GM23338 (cell line): Measurements from ENCODE around the gene FBXW11. TPM values are rescaled to one million over a fixed set of nuclear protein-coding genes. Genes with fewer than 3 reads are reported as not detected.

Experiments
- ATAC-seq: fragments of 200-7000 bp; cut with Tn5 transposase; 3 replicates; pipeline ENCODE4 v1.9.1; 2020
- DNase-seq: peaks from one replicate; pipeline ENCODE4 v3.0.0-alpha.2; 2015; ENCODE audit warnings: low spot score
- H2AFZ ChIP-seq: fragments of 200-600 bp; sonication (generic); 2 replicates; pipeline ENCODE4 v1.8.0; 2016; ENCODE audit warnings: antibody characterized with exemption, mild to moderate bottlenecking, moderate library complexity
- H3F3A ChIP-seq: fragments of 200-600 bp; sonication (generic); replicated peaks from 2 replicates; pipeline ENCODE4 v1.8.0; 2017; ENCODE audit warnings: antibody characterized with exemption, mixed run types, low read depth
- H3K27ac ChIP-seq: fragments of 200-600 bp; sonication (generic); 2 replicates; pipeline ENCODE4 v1.6.1; 2016; ENCODE audit warnings: low read depth
- H3K27me3 ChIP-seq: fragments of 200-600 bp; sonication (generic); 2 replicates; pipeline ENCODE4 v1.8.0; 2016; ENCODE audit warnings: mild to moderate bottlenecking, mixed run types, moderate library complexity; ENCODE audit not compliant: insufficient read depth
- H3K36me3 ChIP-seq: fragments of 200-600 bp; sonication (generic); 2 replicates; pipeline ENCODE4 v1.8.0; 2016; ENCODE audit warnings: mild to moderate bottlenecking; ENCODE audit not compliant: insufficient read depth
- H3K4me1 ChIP-seq: fragments of 200-600 bp; sonication (generic); 2 replicates; pipeline ENCODE4 v1.8.0; 2016; ENCODE audit warnings: mild to moderate bottlenecking, moderate library complexity; ENCODE audit not compliant: insufficient read depth
- H3K4me2 ChIP-seq: fragments of 200-600 bp; sonication (generic); 2 replicates; pipeline ENCODE4 v1.7.1; 2017; ENCODE audit warnings: mixed run types
- H3K4me3 ChIP-seq: fragments of 200-600 bp; sonication (generic); 2 replicates; pipeline ENCODE4 v1.6.1; 2016; ENCODE audit warnings: mixed run types
- H3K79me2 ChIP-seq: fragments of 200-600 bp; sonication (generic); replicated peaks from 2 replicates; pipeline ENCODE4 v1.8.0; 2017; ENCODE audit warnings: mild to moderate bottlenecking; ENCODE audit not compliant: insufficient read depth
- H3K9me2 ChIP-seq: fragments of 200-600 bp; sonication (generic); 2 replicates; pipeline ENCODE4 v1.8.0; 2017; ENCODE audit not compliant: insufficient read depth
- H4K20me1 ChIP-seq: fragments of 200-600 bp; sonication (generic); replicated peaks from 2 replicates; pipeline ENCODE4 v1.8.0; 2017; ENCODE audit warnings: mild to moderate bottlenecking; ENCODE audit not compliant: insufficient read depth
- H3K27ac Mint-ChIP-seq: 2 replicates; pipeline ENCODE4 v1.8.0; 2020; ENCODE audit warnings: inconsistent platforms, mild to moderate bottlenecking, moderate library complexity, mixed read lengths
- H3K27me3 Mint-ChIP-seq: 3 replicates; pipeline ENCODE4 v1.8.0; 2022; ENCODE audit warnings: low read depth, mild to moderate bottlenecking, moderate library complexity, mixed read lengths, inconsistent platforms; ENCODE audit not compliant: insufficient read depth, poor library complexity
- H3K36me3 Mint-ChIP-seq: 3 replicates; pipeline ENCODE4 v1.8.0; 2021; ENCODE audit warnings: low read depth, mild to moderate bottlenecking, inconsistent platforms, moderate library complexity, mixed read lengths
- H3K4me1 Mint-ChIP-seq: 3 replicates; pipeline ENCODE4 v1.8.0; 2020; ENCODE audit warnings: mild to moderate bottlenecking, inconsistent platforms, mixed read lengths
- H3K4me3 Mint-ChIP-seq: 3 replicates; pipeline ENCODE4 v1.8.0; 2021; ENCODE audit warnings: moderate library complexity, mild to moderate bottlenecking, inconsistent platforms, mixed read lengths
- H3K9me3 Mint-ChIP-seq: 3 replicates; pipeline ENCODE4 v1.8.0; 2020; ENCODE audit warnings: moderate library complexity, mild to moderate bottlenecking, inconsistent platforms, mixed read lengths
- EZH2 ChIP-seq: fragments of 200-600 bp; sonication (generic); IDR thresholded peaks from one replicate; pipeline ENCODE4 v1.8.0; 2017; ENCODE audit warnings: antibody characterized with exemption, mild to moderate bottlenecking, low read depth; ENCODE audit not compliant: unreplicated experiment
- EZH2phosphoT487 ChIP-seq: fragments of 200-600 bp; sonication (generic); IDR thresholded peaks from one replicate; pipeline ENCODE4 v1.8.1; 2018; ENCODE audit warnings: antibody characterized with exemption; ENCODE audit not compliant: unreplicated experiment
- NANOG ChIP-seq: IDR thresholded peaks from 2 replicates; pipeline ENCODE4 v1.6.1; 2016; ENCODE audit warnings: antibody characterized with exemption, borderline replicate concordance
- POLR2AphosphoS5 ChIP-seq: IDR thresholded peaks from 2 replicates; pipeline ENCODE4 v1.6.1; 2016; ENCODE audit warnings: antibody characterized with exemption, low read depth
- ZNF331 ChIP-seq: fragments of 250-450 bp; sonication (Bioruptor Pico); IDR thresholded peaks from 2 replicates; pipeline ENCODE4 v1.5.0; 2020; ENCODE audit warnings: low read depth, mild to moderate bottlenecking, moderate library complexity
- polyA plus RNA-seq: library from polyadenylated mRNA; unstranded; fragments of >200 nt; fragmentation: Nextera tagmentation; extraction: Ambion mirVana; gene quantifications from 2 replicates; pipeline ENCODE4 v1.2.1, GENCODE V29; 2016
- total RNA-seq: library from RNA; depleted of rRNA; stranded (reverse); fragments of >200 nt; shearing (Covaris generic); gene quantifications from 2 replicates; pipeline ENCODE4 v1.2.3, GENCODE V29; 2014
- TF ChIP-seq, protein P1 (sequence below): IDR thresholded peaks from 2 replicates; pipeline ENCODE4 v1.6.1; 2016; ENCODE audit warnings: antibody characterized with exemption
- TF ChIP-seq, protein P2 (sequence below): IDR thresholded peaks from one replicate; pipeline ENCODE4 v1.6.1; 2018; ENCODE audit warnings: antibody characterized with exemption; ENCODE audit not compliant: unreplicated experiment

The FBXW11 gene
- total and polyA plus RNA-seq, 2 experiments from 2014 or later = 45.0 to 88.0 TPM

DNA sequence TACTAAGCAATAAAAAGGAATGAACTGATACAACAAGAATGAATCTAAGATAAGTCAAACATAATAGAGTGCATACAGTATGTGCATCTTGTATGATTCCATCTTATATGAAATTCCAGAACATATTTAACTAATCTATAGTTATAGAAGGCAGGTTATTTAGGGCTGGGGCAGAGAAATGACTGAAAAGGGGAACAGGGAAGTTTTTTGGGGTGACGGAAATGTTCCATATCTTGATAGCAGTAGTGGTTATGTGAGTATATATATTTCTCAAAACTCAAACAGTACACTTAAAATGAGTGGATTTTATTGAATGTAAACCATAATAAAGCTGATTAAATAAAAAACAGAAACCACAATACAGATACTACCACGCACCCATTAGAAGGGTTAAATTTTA, 24.6 kb downstream of the FBXW11 start:
- Histone ChIP-seq H4K20me1 (peaks cover 21% of the 10 kb centered on the region), H3K9me2 (no peaks in the 10 kb centered on the region)

DNA sequence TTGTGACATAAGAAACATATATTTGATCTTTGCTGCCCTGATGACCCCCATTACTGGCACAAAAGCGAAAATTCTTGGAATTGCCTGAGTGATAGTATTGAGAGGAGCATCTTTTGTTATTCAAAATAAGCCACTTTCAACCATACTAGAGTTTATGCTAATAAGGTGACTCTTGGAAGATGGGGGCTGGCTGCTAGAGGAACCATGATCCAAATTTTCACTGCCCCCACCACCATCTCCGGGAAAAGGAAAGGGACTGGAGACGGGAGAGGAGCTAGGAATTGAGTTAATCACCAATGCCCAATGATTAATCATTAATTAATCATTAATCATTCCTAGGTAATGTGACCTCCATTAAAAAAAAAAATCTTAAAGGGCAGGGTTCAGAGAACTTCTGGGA, 25.6 kb downstream of the FBXW11 start:
- Histone ChIP-seq H3K4me1 (peaks cover 75% of the 10 kb centered on the region), H3K36me3 (no peaks in the 10 kb centered on the region), H3K27ac (peak overlapping the region; percentile 95), H3K4me3 (peak overlapping the region; percentile 32), H3K27me3 (no peaks in the 10 kb centered on the region), H3K79me2 (peaks cover 98% of the 10 kb centered on the region), H3K4me2 (peak overlapping the region; percentile 64), H2AFZ (no peak overlapping the region), H3K9me2 (no peaks in the 10 kb centered on the region), H3F3A (no peaks in the 10 kb centered on the region; the same call in 1 of the 2 replicates), H4K20me1 (peaks cover 27% of the 10 kb centered on the region)
- TF ChIP-seq NANOG (peak; percentile 97), POLR2AphosphoS5 (no peak), EZH2phosphoT487 (no peak), EZH2 (no peak)
- TF ChIP-seq, protein P1, sequence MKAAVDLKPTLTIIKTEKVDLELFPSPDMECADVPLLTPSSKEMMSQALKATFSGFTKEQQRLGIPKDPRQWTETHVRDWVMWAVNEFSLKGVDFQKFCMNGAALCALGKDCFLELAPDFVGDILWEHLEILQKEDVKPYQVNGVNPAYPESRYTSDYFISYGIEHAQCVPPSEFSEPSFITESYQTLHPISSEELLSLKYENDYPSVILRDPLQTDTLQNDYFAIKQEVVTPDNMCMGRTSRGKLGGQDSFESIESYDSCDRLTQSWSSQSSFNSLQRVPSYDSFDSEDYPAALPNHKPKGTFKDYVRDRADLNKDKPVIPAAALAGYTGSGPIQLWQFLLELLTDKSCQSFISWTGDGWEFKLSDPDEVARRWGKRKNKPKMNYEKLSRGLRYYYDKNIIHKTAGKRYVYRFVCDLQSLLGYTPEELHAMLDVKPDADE = no peak
- TF ChIP-seq, protein P2, sequence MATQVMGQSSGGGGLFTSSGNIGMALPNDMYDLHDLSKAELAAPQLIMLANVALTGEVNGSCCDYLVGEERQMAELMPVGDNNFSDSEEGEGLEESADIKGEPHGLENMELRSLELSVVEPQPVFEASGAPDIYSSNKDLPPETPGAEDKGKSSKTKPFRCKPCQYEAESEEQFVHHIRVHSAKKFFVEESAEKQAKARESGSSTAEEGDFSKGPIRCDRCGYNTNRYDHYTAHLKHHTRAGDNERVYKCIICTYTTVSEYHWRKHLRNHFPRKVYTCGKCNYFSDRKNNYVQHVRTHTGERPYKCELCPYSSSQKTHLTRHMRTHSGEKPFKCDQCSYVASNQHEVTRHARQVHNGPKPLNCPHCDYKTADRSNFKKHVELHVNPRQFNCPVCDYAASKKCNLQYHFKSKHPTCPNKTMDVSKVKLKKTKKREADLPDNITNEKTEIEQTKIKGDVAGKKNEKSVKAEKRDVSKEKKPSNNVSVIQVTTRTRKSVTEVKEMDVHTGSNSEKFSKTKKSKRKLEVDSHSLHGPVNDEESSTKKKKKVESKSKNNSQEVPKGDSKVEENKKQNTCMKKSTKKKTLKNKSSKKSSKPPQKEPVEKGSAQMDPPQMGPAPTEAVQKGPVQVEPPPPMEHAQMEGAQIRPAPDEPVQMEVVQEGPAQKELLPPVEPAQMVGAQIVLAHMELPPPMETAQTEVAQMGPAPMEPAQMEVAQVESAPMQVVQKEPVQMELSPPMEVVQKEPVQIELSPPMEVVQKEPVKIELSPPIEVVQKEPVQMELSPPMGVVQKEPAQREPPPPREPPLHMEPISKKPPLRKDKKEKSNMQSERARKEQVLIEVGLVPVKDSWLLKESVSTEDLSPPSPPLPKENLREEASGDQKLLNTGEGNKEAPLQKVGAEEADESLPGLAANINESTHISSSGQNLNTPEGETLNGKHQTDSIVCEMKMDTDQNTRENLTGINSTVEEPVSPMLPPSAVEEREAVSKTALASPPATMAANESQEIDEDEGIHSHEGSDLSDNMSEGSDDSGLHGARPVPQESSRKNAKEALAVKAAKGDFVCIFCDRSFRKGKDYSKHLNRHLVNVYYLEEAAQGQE = no peak
- Mint-ChIP-seq H3K36me3 (peaks cover 37% of the 10 kb centered on the region), H3K4me3 (peak overlapping the region; percentile 49), H3K4me1 (peaks cover 71% of the 10 kb centered on the region), H3K9me3 (peaks cover 27% of the 10 kb centered on the region), H3K27ac (peak overlapping the region; percentile 75), H3K27me3 (peaks cover 5% of the 10 kb centered on the region)
- ATAC-seq (peak; percentile 74), DNase-seq (peak; percentile 85)

More for the DNA sequence above, 24.6 kb downstream of the FBXW11 start:
- Mint-ChIP-seq H3K27me3 (peaks cover 5% of the 10 kb centered on the region), H3K4me1 (peaks cover 64% of the 10 kb centered on the region), H3K36me3 (peaks cover 36% of the 10 kb centered on the region), H3K27ac (peak overlapping the region; percentile 75), H3K4me3 (peak overlapping the region; percentile 49; the same call in 1 of the 3 replicates), H3K9me3 (peaks cover 27% of the 10 kb centered on the region)
- Histone ChIP-seq H3K36me3 (no peaks in the 10 kb centered on the region), H3K27ac (peak overlapping the region; percentile 95), H3K79me2 (peaks cover 98% of the 10 kb centered on the region), H3K4me2 (peak overlapping the region; percentile 64), H3K4me3 (no peak overlapping the region), H2AFZ (no peak overlapping the region), H3K4me1 (peaks cover 74% of the 10 kb centered on the region), H3K27me3 (no peaks in the 10 kb centered on the region), H3F3A (no peaks in the 10 kb centered on the region; the same call in 1 of the 2 replicates)
- TF ChIP-seq ZNF331 (no peak), EZH2phosphoT487 (no peak)
- no peak for ATAC-seq
- DNase-seq = no peak
